Measurements from ENCODE around the gene RPS27. TPM values are rescaled to one million over a fixed set of nuclear protein-coding genes. Genes with fewer than 3 reads are reported as not detected.
"Not testable (repeated sequence)": the region's sequence is repeated elsewhere in the genome, so short reads cannot be mapped to it uniquely, and the experiment has no call there.

Gene RPS27
- total RNA-seq, 4 donors from 2014 or later, result 222 to 1,839 (median 900) TPM

GRCh38 chr1:153976819-153977249, 13.7 kb upstream of the RPS27 start:
- WGBS, 2 donors (ENCODE audit: low coverage in 1 of 2), result 0% methylated on average over 15 of the region's 16 CpGs; no CpG with 5 or more reads in 1 of the 2 donors
- no peaks in the 10 kb centered on the region for H3K27me3 ChIP-seq
- TF ChIP-seq EP300 (IDR thresholded peaks at IDR 0.05; ENCODE audit: low read depth), result no peak
- TF ChIP-seq POLR2AphosphoS5 (IDR thresholded peaks at IDR 0.05), result no peak
- TF ChIP-seq, protein P1, sequence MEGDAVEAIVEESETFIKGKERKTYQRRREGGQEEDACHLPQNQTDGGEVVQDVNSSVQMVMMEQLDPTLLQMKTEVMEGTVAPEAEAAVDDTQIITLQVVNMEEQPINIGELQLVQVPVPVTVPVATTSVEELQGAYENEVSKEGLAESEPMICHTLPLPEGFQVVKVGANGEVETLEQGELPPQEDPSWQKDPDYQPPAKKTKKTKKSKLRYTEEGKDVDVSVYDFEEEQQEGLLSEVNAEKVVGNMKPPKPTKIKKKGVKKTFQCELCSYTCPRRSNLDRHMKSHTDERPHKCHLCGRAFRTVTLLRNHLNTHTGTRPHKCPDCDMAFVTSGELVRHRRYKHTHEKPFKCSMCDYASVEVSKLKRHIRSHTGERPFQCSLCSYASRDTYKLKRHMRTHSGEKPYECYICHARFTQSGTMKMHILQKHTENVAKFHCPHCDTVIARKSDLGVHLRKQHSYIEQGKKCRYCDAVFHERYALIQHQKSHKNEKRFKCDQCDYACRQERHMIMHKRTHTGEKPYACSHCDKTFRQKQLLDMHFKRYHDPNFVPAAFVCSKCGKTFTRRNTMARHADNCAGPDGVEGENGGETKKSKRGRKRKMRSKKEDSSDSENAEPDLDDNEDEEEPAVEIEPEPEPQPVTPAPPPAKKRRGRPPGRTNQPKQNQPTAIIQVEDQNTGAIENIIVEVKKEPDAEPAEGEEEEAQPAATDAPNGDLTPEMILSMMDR (IDR thresholded peaks at IDR 0.05), result no peak
- H3K4me1 ChIP-seq, result peaks cover 8 to 22% (median 18%) of the 10 kb centered on the region in 4 donors
- peak overlapping the region; percentile 94 to 99 (median 96) for H3K27ac ChIP-seq
- in situ Hi-C loops (cut with MboI; ENCODE audit: low pct_ligation_motif_present in 1 of 4, low pct_unique_long_range_greater_than_20kb in 1 of 4, low sequenced_read_pairs in 3 of 4), result loop anchor here (25.0 kb wide), 4 partner anchors 290 to 465 kb away; partner anchors contain the start of genes ILF2 (in 1 of the 4), NPR1 (in 1 of the 4), S100A3 (in 1 of the 4) and S100A4 (in 1 of the 4)
- H3K9me3 ChIP-seq, result no peaks in the 10 kb centered on the region
- intact Hi-C loops (cut with DNase I; ENCODE audit: low total_unique reads), result no loop called here
- peaks cover 0 to 20% (median 9%) of the 10 kb centered on the region in 4 donors for H3K36me3 ChIP-seq
- no peak for DNase-seq
- H3K4me3 ChIP-seq, result peak overlapping the region; percentile 80 to 99 (median 96)

- peak; percentile 95 to 98 (median 95) for TF ChIP-seq POLR2AphosphoS5 (IDR thresholded peaks at IDR 0.05)
- TF ChIP-seq POLR2A (IDR thresholded peaks at IDR 0.05), result peak; percentile 93
- TF ChIP-seq, protein P1 (IDR thresholded peaks at IDR 0.05), result peak in 2 of 5 experiments; percentile 15 to 27
- no peak for TF ChIP-seq EP300 (IDR thresholded peaks at IDR 0.05; ENCODE audit: low read depth)
- intact Hi-C loops (cut with DNase I; ENCODE audit: low total_unique reads) (no loop called here), in situ Hi-C loops (cut with MboI; ENCODE audit: low pct_ligation_motif_present in 1 of 4, low pct_unique_long_range_greater_than_20kb in 1 of 4, low sequenced_read_pairs in 3 of 4) (loop anchor here (25.0 kb wide), 4 partner anchors 290 to 465 kb away; partner anchors contain the start of genes ILF2 (in 1 of the 4), NPR1 (in 1 of the 4), S100A3 (in 1 of the 4) and S100A4 (in 1 of the 4))
- Histone ChIP-seq H3K4me3 (peak within 1 kb of the TSS; percentile 80 to 99 (median 96)), H3K9me3 (no peaks in the 10 kb centered on the region), H3K4me1 (peaks cover 8 to 22% (median 18%) of the 10 kb centered on the region in 4 donors), H3K36me3 (peaks cover 0 to 20% (median 9%) of the 10 kb centered on the region in 4 donors), H3K27ac (peak within 1 kb of the TSS; percentile 94 to 99 (median 96)), H3K27me3 (no peaks in the 10 kb centered on the region)
- 0% methylated on average over 10 to 75 of the region's 75 CpGs for WGBS, 2 donors (ENCODE audit: low coverage in 1 of 2)
- peak; percentile 92 for DNase-seq
Measured at GRCh38 chr1:153977250-153978240, 13.0 kb upstream of the RPS27 start, which contains the start of gene JTB. JTB (minus strand) TSS chr1:153977674; CDS start chr1:153977252, 422 bp downstream.

- Histone ChIP-seq H3K27ac (peak overlapping the region; percentile 94 to 99 (median 96)), H3K9me3 (no peaks in the 10 kb centered on the region), H3K4me1 (peaks cover 8 to 22% (median 18%) of the 10 kb centered on the region in 4 donors), H3K4me3 (peak overlapping the region in 3 of 4 donors; percentile 94 to 99 (median 97)), H3K36me3 (peaks cover 0 to 20% (median 9%) of the 10 kb centered on the region in 4 donors), H3K27me3 (no peaks in the 10 kb centered on the region)
- in situ Hi-C loops (cut with MboI; ENCODE audit: low pct_ligation_motif_present in 1 of 4, low pct_unique_long_range_greater_than_20kb in 1 of 4, low sequenced_read_pairs in 3 of 4) (loop anchor here (25.0 kb wide), 4 partner anchors 291 to 466 kb away; partner anchors contain the start of genes ILF2 (in 1 of the 4), NPR1 (in 1 of the 4), S100A3 (in 1 of the 4) and S100A4 (in 1 of the 4)), intact Hi-C loops (cut with DNase I; ENCODE audit: low total_unique reads) (no loop called here)
- WGBS, 2 donors (ENCODE audit: low coverage in 1 of 2), result 36 to 56% methylated on average over 9 of the region's 9 CpGs
- TF ChIP-seq POLR2A (IDR thresholded peaks at IDR 0.05) (no peak), POLR2AphosphoS5 (IDR thresholded peaks at IDR 0.05) (no peak), EP300 (IDR thresholded peaks at IDR 0.05; ENCODE audit: low read depth) (no peak)
- TF ChIP-seq, protein P1 (IDR thresholded peaks at IDR 0.05), result no peak
- no peak for DNase-seq
Measured at GRCh38 chr1:153978274-153978909, 12.2 kb upstream of the RPS27 start.

DNA sequence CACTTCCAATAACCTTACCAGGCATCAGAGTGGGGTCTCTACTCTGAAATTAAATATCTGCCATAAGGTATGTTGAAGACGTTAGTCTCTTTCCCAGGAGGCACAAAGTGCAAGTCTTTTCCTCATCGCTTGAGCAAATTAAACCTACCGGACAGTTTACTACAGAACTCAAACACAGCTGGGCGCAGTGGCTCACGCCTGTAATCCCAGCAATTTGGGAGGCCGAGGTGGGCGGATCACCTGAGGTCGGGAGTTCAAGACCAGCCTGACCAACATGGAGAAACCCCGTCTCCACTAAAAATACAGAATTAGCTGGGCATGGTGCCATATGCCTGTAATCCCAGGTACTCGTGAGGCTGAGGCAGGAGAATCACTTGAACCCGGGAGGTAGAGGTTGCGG, 11.5 kb upstream of the RPS27 start:
- in situ Hi-C loops (cut with MboI; ENCODE audit: low pct_ligation_motif_present in 1 of 4, low pct_unique_long_range_greater_than_20kb in 1 of 4, low sequenced_read_pairs in 3 of 4), result loop anchor here (25.0 kb wide), 4 partner anchors 292 to 467 kb away; partner anchors contain the start of genes ILF2 (in 1 of the 4), NPR1 (in 1 of the 4), S100A3 (in 1 of the 4) and S100A4 (in 1 of the 4)
- H3K9me3 ChIP-seq; H3K27ac ChIP-seq; DNase-seq; H3K4me3 ChIP-seq; H3K27me3 ChIP-seq; intact Hi-C loops (cut with DNase I; ENCODE audit: low total_unique reads): not testable (repeated sequence)
- Histone ChIP-seq H3K4me1 (peaks cover 8 to 22% (median 18%) of the 10 kb centered on the region in 4 donors), H3K36me3 (peaks cover 0 to 18% (median 9%) of the 10 kb centered on the region in 4 donors)
- WGBS, 2 donors (ENCODE audit: low coverage in 1 of 2), result 87 to 100% methylated on average over 2 to 12 of the region's 12 CpGs

DNA sequence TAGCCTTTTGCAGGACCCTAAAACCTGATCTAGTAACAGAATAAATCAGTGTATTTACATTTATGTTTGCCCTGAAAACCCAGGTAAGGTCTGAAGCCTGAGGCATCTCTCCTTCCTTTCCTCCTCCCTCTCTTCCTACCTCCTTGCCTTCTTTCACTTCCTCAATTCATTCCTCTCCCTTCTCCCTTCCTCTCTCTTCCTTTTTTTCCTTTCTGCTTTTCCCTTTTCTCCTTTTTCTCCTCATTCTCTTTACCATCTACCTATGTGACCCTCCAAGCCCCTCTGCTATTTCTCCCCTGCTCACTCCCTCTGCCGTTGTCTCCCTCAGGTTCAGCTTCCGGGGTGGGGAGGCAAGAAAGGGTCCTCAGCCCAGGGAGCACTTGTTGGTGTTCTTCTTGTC, 8.8 kb upstream of the RPS27 start:
- H3K36me3 ChIP-seq, H3K9me3 ChIP-seq, H3K27me3 ChIP-seq, H3K27ac ChIP-seq, H3K4me3 ChIP-seq, DNase-seq: not testable (repeated sequence)
- peaks cover 0 to 30% (median 21%) of the 10 kb centered on the region in 4 donors for H3K4me1 ChIP-seq
- 74 to 87% methylated on average over 2 of the region's 2 CpGs for WGBS, 2 donors (ENCODE audit: low coverage in 1 of 2)
- in situ Hi-C loops (cut with MboI; ENCODE audit: low pct_ligation_motif_present in 1 of 4, low pct_unique_long_range_greater_than_20kb in 1 of 4, low sequenced_read_pairs in 3 of 4), result loop anchor here (5.0 to 25.0 kb wide), 8 partner anchors 167 to 469 kb away; partner anchors contain the start of genes ILF2 (in 2 of the 4), NPR1 (in 2 of the 4), S100A3 (in 1 of the 4) and S100A4 (in 1 of the 4)
- intact Hi-C loops (cut with DNase I; ENCODE audit: low total_unique reads), result loop anchor here (10.0 kb wide), 1 partner anchor 307 kb away; the partner anchor contains the start of genes ILF2 and NPR1

Measured in transverse colon (tissue), 4 donors.